Measurements from ENCODE around the gene OBP2A.

OBP2A gene

GRCh38 chr9:135562235-135562745 is 16.4 kb downstream of the OBP2A start:
- no peak for DNase-seq (ENCODE audit: low read depth)
- no peak overlapping the region for H3K4me3 ChIP-seq (replicated peaks; ENCODE audit: low read depth, low read length)
- no peak for TF ChIP-seq CTCF (IDR thresholded peaks at IDR 0.05; ENCODE audit: low read length, missing control alignments)

- no peak for TF ChIP-seq CTCF (IDR thresholded peaks at IDR 0.05; ENCODE audit: low read length, missing control alignments)
These were observed 17.1 kb downstream of the OBP2A start for GRCh38 chr9:135563039-135563476.

DNA sequence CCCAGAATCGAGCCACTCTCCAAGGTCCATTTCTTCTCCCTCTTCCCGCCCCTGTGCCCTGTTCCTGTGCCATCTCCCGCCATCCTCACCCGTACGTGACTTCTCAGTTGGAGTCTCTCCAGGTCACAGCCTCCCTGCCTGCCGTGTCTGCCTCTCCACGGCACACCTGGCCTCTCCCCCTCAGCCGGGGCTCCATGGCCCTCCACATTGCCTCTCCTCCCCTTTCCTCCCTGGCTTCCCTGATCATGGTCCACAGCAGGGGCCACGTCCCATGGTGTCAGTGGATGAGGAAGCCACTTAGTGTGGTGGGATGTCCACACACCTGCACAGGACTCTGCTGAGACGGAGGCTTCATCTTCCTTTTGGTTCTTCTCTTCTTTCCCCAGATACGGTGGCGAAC is 17.9 kb downstream of the OBP2A start:
- TF ChIP-seq CTCF (IDR thresholded peaks at IDR 0.05; ENCODE audit: low read length, missing control alignments): no peak
- DNase-seq (ENCODE audit: low read depth): no peak
- no peak overlapping the region for H3K4me3 ChIP-seq (replicated peaks; ENCODE audit: low read depth, low read length)

More at GRCh38 chr9:135563039-135563476, 17.1 kb downstream of the OBP2A start:
- no peak for DNase-seq (ENCODE audit: low read depth)
- no peak overlapping the region for H3K4me3 ChIP-seq (replicated peaks; ENCODE audit: low read depth, low read length)

- TF ChIP-seq CTCF (IDR thresholded peaks at IDR 0.05; ENCODE audit: low read length, missing control alignments): no peak
- no peak overlapping the region for H3K4me3 ChIP-seq (replicated peaks; ENCODE audit: low read depth, low read length)
- DNase-seq (ENCODE audit: low read depth): no peak
These were observed 19.3 kb downstream of the OBP2A start for GRCh38 chr9:135565141-135565628.

- H3K4me3 ChIP-seq (replicated peaks; ENCODE audit: low read depth, low read length): no peak overlapping the region
- no peak for DNase-seq (ENCODE audit: low read depth)
- no peak for TF ChIP-seq CTCF (IDR thresholded peaks at IDR 0.05; ENCODE audit: low read length, missing control alignments)
These were observed 19.7 kb downstream of the OBP2A start for GRCh38 chr9:135565636-135566035.

- no peak overlapping the region for H3K4me3 ChIP-seq (replicated peaks; ENCODE audit: low read depth, low read length)
- no peak for TF ChIP-seq CTCF (IDR thresholded peaks at IDR 0.05; ENCODE audit: low read length, missing control alignments)
- DNase-seq (ENCODE audit: low read depth): no peak
These were observed 20.6 kb downstream of the OBP2A start for GRCh38 chr9:135566552-135566951.

- H3K4me3 ChIP-seq (replicated peaks; ENCODE audit: low read depth, low read length): no peak overlapping the region
- TF ChIP-seq CTCF (IDR thresholded peaks at IDR 0.05; ENCODE audit: low read length, missing control alignments): no peak
- no peak for DNase-seq (ENCODE audit: low read depth)
These were observed 21.4 kb downstream of the OBP2A start for GRCh38 chr9:135567311-135567710.

All from fibroblast of pulmonary artery (primary cell).